Suprapubic skin (tissue), 4 donors: ENCODE results near the gene DGKB.

Experiments
- CTCF ChIP-seq, 2 donors: fragments of 200-600 bp in 1 of 2; fragments of 450-650 bp in 1 of 2; sonication (generic) in 1 of 2; IDR thresholded peaks; one replicate each; pipeline ENCODE4 v1.5.1; 2016 to 2019; ENCODE audit warnings: antibody characterized with exemption in 2 of 2, mild to moderate bottlenecking in 1 of 2, moderate library complexity in 1 of 2
- POLR2A ChIP-seq, 2 donors: fragments of 450-650 bp; IDR thresholded peaks; one replicate each; pipeline ENCODE4 v1.6.1; 2017; ENCODE audit warnings: antibody characterized with exemption in 2 of 2, mild to moderate bottlenecking in 2 of 2, moderate library complexity in 2 of 2
- POLR2AphosphoS5 ChIP-seq, 3 donors: sonication (generic); formaldehyde crosslinking; IDR thresholded peaks; one replicate each; pipeline ENCODE4 v1.6.1; 2017; ENCODE audit warnings: antibody characterized with exemption in 3 of 3

DNA sequence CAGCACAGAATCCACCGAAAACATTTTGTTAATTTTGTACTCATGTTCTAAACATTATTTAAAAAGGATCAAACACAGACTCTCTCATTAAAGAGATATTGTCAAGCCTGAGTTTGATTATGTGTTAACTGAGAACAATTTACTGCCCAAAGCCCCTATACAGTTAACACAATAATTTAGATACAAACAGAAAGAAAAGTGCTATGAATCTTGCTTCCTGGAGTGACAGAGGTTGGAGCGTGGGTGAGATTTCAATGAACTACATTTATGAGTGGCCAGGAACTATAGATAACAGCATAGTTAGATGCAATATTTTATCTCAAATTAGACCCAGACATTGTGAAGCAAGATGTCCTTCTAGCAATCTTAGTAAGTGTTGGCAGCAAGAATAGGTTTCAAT, 464.2 kb downstream of the DGKB start:
- TF ChIP-seq CTCF (IDR thresholded peaks at IDR 0.05) (no peak), POLR2A (IDR thresholded peaks at IDR 0.05) (no peak), POLR2AphosphoS5 (IDR thresholded peaks at IDR 0.05) (no peak)
